HG03575 (cell line): ENCODE measurements around the gene C12orf43.
"Not testable (repeated sequence)": the region's sequence is repeated elsewhere in the genome, so short reads cannot be mapped to it uniquely, and the experiment has no call there.

Experiments
- ATAC-seq: cut with Tn5 transposase; IDR thresholded peaks from one replicate; pipeline ENCODE4 v1.9.1; 2021; ENCODE audit not compliant: unreplicated experiment, insufficient number of reproducible peaks, low FRiP score; ENCODE audit errors: extremely low read depth

The C12orf43 gene

GRCh38 chr12:121015825-121016766, at the start of gene C12orf43:
Gene C12orf43, minus strand, starts transcription at chr12:121016487. Its CDS starts 13 bp downstream, at chr12:121016474.
- ATAC-seq: peak; percentile 50

GRCh38 chr12:121065345-121065744, 49.1 kb upstream of the C12orf43 start:
- ATAC-seq: no peak

- ATAC-seq: not testable (repeated sequence)
Measured at GRCh38 chr12:121064586-121064985, 48.3 kb upstream of the C12orf43 start.

GRCh38 chr12:121064116-121064515, 47.8 kb upstream of the C12orf43 start:
- no peak for ATAC-seq

GRCh38 chr12:121062391-121063045, 46.2 kb upstream of the C12orf43 start:
- ATAC-seq: no peak

GRCh38 chr12:121061831-121062230, 45.5 kb upstream of the C12orf43 start:
- no peak for ATAC-seq

- ATAC-seq: no peak
Measured at GRCh38 chr12:121060149-121061001, 44.1 kb upstream of the C12orf43 start.

GRCh38 chr12:121059031-121059898, 43.0 kb upstream of the C12orf43 start:
- ATAC-seq: no peak

- no peak for ATAC-seq
Measured at GRCh38 chr12:121057794-121058193, 41.5 kb upstream of the C12orf43 start.

GRCh38 chr12:121053706-121054105, 37.4 kb upstream of the C12orf43 start:
- ATAC-seq: no peak

GRCh38 chr12:121050725-121051124, 34.4 kb upstream of the C12orf43 start:
- no peak for ATAC-seq

- no peak for ATAC-seq
Measured at GRCh38 chr12:121048442-121048841, 32.2 kb upstream of the C12orf43 start.

- not testable (repeated sequence) for ATAC-seq
Measured at GRCh38 chr12:121047400-121047799, 31.1 kb upstream of the C12orf43 start.

- no peak for ATAC-seq
Measured at GRCh38 chr12:121043067-121043466, 26.8 kb upstream of the C12orf43 start.

- no peak for ATAC-seq
Measured at GRCh38 chr12:121038861-121039668, 22.8 kb upstream of the C12orf43 start, which contains the start of gene OASL. Gene OASL, minus strand, starts transcription at chr12:121039246. Its CDS starts 275 bp downstream, at chr12:121038971.

- no peak for ATAC-seq
Measured at GRCh38 chr12:121036810-121037326, 20.6 kb upstream of the C12orf43 start.

- no peak for ATAC-seq
Measured at GRCh38 chr12:121034616-121035305, 18.5 kb upstream of the C12orf43 start.
